Gastrocnemius medialis (tissue), 4 donors: ENCODE data around the gene MED16.

Experiments
- POLR2A ChIP-seq, 2 donors: fragments of 450-650 bp; IDR thresholded peaks; one replicate each; pipeline ENCODE4 v1.6.1; 2017; ENCODE audit warnings: antibody characterized with exemption in 2 of 2, mild to moderate bottlenecking in 2 of 2, moderate library complexity in 2 of 2
- TF ChIP-seq, protein P1 (sequence below), 5 experiments: fragments of 450-650 bp in 3 of 5; fragments of 200-600 bp in 2 of 5; sonication (generic) in 2 of 5; IDR thresholded peaks in 4 of 5; conservative IDR thresholded peaks in 1 of 5; 1 replicate in 4 of 5; 2 replicates in 1 of 5; pipeline ENCODE4 v1.5.1; 2016 to 2019; ENCODE audit warnings: antibody characterized with exemption in 5 of 5, mild to moderate bottlenecking in 3 of 5, moderate library complexity in 3 of 5

DNA sequence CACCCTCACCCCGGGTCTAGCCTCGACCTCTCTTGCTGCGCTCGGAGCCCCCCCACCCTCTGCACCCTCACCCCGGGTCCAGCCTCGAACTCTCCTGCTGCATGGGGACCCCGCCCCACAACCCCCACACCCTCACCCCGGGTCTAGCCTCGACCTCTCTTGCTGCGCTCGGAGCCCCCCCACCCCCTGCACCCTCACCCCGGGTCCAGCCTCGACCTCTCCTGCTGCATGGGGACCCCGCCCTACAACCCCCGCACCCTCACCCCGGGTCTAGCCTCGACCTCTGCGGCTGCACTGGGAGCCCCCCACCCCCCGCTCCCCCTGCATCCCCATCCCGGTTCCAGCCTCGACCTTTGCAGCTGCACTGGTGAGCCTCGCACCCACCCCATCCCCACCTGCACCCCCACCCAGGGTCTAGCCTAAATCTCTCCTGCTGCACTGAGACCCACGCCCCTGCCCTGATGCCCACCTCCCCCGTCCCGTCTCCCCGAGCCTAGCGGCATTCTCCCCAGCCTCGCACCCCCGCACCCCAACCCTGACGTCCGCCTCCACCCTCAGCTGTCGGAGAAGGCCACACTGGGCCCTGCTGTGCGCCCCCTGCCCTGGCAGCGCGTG lies 31.7 kb downstream of the MED16 start:
- TF ChIP-seq, protein P1, sequence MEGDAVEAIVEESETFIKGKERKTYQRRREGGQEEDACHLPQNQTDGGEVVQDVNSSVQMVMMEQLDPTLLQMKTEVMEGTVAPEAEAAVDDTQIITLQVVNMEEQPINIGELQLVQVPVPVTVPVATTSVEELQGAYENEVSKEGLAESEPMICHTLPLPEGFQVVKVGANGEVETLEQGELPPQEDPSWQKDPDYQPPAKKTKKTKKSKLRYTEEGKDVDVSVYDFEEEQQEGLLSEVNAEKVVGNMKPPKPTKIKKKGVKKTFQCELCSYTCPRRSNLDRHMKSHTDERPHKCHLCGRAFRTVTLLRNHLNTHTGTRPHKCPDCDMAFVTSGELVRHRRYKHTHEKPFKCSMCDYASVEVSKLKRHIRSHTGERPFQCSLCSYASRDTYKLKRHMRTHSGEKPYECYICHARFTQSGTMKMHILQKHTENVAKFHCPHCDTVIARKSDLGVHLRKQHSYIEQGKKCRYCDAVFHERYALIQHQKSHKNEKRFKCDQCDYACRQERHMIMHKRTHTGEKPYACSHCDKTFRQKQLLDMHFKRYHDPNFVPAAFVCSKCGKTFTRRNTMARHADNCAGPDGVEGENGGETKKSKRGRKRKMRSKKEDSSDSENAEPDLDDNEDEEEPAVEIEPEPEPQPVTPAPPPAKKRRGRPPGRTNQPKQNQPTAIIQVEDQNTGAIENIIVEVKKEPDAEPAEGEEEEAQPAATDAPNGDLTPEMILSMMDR (IDR thresholded peaks at IDR 0.05 in 4 of 5, conservative IDR thresholded peaks at IDR 0.05 in 1 of 5), result no peak
- TF ChIP-seq POLR2A (IDR thresholded peaks at IDR 0.05), result no peak
